Sigmoid colon (tissue), 3 donors: ENCODE data around the gene SPON1.

ENCODE experiments used
- CTCF ChIP-seq, 4 experiments: fragments of 450-650 bp in 3 of 4; fragments of 200-600 bp in 1 of 4; IDR thresholded peaks; one replicate each; pipeline ENCODE4 v1.5.1; 2016 to 2019; ENCODE audit warnings: antibody characterized with exemption in 4 of 4, mild to moderate bottlenecking in 3 of 4, moderate library complexity in 2 of 4
- POLR2A ChIP-seq, 2 donors: fragments of 450-650 bp; IDR thresholded peaks; one replicate each; pipeline ENCODE4 v1.6.1; 2016; ENCODE audit warnings: antibody characterized with exemption in 2 of 2, mild to moderate bottlenecking in 2 of 2, moderate library complexity in 2 of 2

GRCh38 chr11:14125529-14125928 lies 163.0 kb downstream of the SPON1 start:
- TF ChIP-seq CTCF (IDR thresholded peaks at IDR 0.05) (no peak), POLR2A (IDR thresholded peaks at IDR 0.05) (no peak)
